HG03520 (cell line): ENCODE results near the gene VGLL2.
"Not testable (repeated sequence)": the region's sequence is repeated elsewhere in the genome, so short reads cannot be mapped to it uniquely, and the experiment has no call there.

Source experiments
- ATAC-seq: cut with Tn5 transposase; IDR thresholded peaks from one replicate; pipeline ENCODE4 v1.9.1; 2021; ENCODE audit warnings: mild to moderate bottlenecking, moderate library complexity; ENCODE audit not compliant: unreplicated experiment

The VGLL2 gene

GRCh38 chr6:117265410-117266256 is at the start of gene VGLL2:
VGLL2 (plus strand) TSS chr6:117265558; CDS start chr6:117265764, 206 bp downstream.
- ATAC-seq = no peak

- ATAC-seq = no peak
These were observed 42.5 kb upstream of the VGLL2 start for GRCh38 chr6:117222861-117223260.

- no peak for ATAC-seq
These were observed 38.6 kb upstream of the VGLL2 start for GRCh38 chr6:117226778-117227177.

- no peak for ATAC-seq
These were observed 38.0 kb upstream of the VGLL2 start for GRCh38 chr6:117227245-117227962.

- no peak for ATAC-seq
These were observed 37.2 kb upstream of the VGLL2 start for GRCh38 chr6:117228202-117228601.

GRCh38 chr6:117229870-117230269 is 35.5 kb upstream of the VGLL2 start:
- no peak for ATAC-seq

- no peak for ATAC-seq
These were observed 33.9 kb upstream of the VGLL2 start for GRCh38 chr6:117231466-117231865.

- ATAC-seq = no peak
These were observed 33.2 kb upstream of the VGLL2 start for GRCh38 chr6:117232196-117232595.

- ATAC-seq = no peak
These were observed 32.2 kb upstream of the VGLL2 start for GRCh38 chr6:117233145-117233544.

GRCh38 chr6:117237561-117237960 is 27.8 kb upstream of the VGLL2 start:
- ATAC-seq = no peak

- ATAC-seq = not testable (repeated sequence)
These were observed 20.8 kb upstream of the VGLL2 start for GRCh38 chr6:117244571-117244970.

GRCh38 chr6:117244979-117245378 is 20.4 kb upstream of the VGLL2 start:
- ATAC-seq = not testable (repeated sequence)

- no peak for ATAC-seq
These were observed 11.6 kb upstream of the VGLL2 start for GRCh38 chr6:117253785-117254184.

GRCh38 chr6:117262799-117263198 is 2.6 kb upstream of the VGLL2 start:
- no peak for ATAC-seq

GRCh38 chr6:117263353-117263927 is 1.9 kb upstream of the VGLL2 start:
- ATAC-seq = no peak

GRCh38 chr6:117264369-117264691 is 1.0 kb upstream of the VGLL2 start:
- ATAC-seq = no peak

- peak; percentile 37 for ATAC-seq
These were observed 507 bp upstream of the VGLL2 start for GRCh38 chr6:117264692-117265409.

GRCh38 chr6:117266257-117267053 is 1.1 kb downstream of the VGLL2 start:
- ATAC-seq = no peak

- no peak for ATAC-seq
These were observed 1.6 kb downstream of the VGLL2 start for GRCh38 chr6:117267054-117267347.

GRCh38 chr6:117267766-117268534 is 2.6 kb downstream of the VGLL2 start:
- no peak for ATAC-seq
